NCI-H2171 (cell line): ENCODE results near the gene PTPRT.
"Not testable (repeated sequence)": the region's sequence is repeated elsewhere in the genome, so short reads cannot be mapped to it uniquely, and the experiment has no call there.

Experiments used
- DNase-seq: peaks from one replicate; lab custom pipeline; 2025; lab: John Stamatoyannopoulos, UW

The PTPRT gene

DNA sequence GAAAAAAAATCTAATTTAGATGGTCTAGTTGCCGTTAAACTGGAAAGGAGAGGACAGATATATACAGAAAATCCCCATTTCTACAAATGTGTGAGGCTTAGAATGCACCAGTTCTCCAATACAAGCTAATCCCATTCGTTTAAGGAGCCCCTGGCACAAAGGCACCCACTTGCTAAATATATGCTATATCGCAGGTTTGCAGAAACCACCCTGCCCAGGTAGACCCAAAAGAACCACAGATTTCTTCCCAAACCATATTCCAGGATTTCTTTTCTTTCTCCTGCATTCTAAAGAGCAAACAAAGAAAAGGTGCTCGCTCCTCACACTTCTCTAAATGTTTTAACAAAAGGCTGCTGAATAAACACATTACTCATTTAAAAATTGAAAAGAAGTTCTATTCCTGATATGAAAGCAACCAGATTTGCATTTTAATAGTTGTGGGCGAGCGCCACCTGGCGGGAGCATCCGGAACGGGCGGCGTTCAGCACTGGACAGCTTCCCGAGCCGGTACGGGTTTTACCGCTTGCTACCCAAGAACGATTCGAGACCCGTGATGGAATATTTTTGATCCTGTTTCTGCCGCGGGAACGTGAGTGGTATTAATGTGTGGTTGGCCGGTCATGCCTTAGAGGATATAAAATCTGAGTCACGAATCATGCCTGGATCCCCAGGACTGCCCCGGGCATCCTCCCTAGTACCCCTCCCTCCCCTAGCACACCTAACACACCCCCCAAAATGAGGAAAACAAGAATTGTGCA is 2.1 kb downstream of the PTPRT start:
- no peak for DNase-seq

DNA sequence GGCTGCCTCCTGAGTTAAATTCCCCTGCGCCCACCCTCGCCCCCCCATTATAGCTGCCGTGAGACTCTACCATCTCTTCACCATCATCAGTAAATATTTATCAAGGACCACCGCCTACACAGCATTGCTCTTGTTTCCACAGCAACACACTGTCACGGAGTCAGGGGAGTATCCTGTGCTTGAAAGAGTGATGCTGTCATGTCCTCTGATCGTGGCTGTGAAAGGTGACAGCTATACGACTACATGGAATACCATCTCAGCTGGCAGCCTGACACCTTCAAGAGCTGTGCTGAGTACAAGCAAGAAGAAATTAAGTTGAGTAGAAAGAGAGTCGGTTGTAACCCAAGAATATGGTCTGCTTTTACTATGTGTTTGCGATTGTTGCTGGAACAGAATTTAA is 3.4 kb downstream of the PTPRT start:
- no peak for DNase-seq

DNA sequence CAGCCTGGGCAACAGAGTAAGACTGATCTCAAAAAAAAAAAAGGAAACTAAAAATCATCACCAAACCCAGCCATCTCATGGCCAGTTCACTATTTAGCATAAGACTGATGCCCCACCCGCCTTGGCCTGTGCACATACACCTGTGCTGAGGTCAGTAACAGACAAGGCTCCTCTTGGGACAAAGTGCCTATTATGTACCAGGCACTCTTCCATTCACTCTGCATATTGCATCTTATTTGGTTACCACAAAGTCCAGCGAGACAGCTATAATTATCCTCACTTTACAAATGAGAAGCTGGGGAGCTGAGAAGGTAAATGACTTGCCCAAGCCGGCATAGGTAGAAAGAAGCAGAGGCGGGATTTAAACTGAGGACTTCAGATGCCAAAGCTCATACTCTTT is 3.8 kb downstream of the PTPRT start:
- no peak for DNase-seq

DNA sequence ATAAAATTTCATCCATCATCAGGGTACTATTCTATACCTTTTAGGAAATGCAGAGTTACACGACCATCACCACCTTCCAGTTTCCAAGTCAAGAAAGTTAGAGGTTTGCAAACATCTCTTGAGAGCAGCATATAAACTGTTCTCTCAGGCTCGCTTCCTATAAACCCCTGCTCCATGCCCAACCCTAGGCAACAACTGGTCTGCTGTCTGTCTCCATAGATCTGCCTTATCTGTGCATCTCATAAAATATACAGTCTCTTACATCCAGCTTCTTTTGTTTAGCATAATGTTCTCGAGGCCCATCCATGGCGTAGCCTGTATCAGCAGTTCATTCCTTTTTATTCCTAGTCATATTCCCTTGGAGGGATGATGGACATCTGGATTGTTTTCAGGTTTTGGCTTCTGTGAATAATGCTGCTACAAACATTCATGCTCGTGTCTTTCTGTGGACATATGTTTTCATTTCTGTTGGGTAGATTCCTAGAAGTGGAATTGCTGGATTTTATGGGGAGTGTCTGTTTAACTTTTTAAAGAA is 6.1 kb downstream of the PTPRT start:
- DNase-seq: no peak

DNA sequence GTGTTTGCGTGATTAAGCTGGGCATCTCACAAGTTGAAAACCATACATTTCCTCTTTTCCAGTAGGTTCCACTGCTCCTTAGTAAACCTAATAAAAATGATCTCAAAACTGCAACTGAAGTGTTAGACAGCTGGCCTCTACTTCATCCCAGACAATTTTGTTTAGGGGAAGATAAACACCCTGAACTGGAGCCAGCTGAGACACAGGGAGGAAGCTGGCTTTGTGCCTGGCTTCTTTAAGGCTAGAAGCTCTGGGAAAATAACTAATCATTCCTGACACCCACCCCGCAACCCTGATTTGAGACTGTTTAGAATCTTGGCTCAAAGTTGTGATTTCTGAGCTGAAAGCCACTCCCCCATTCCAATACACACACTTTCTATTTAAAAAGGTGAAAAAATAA is 11.6 kb downstream of the PTPRT start:
- DNase-seq: no peak

DNA sequence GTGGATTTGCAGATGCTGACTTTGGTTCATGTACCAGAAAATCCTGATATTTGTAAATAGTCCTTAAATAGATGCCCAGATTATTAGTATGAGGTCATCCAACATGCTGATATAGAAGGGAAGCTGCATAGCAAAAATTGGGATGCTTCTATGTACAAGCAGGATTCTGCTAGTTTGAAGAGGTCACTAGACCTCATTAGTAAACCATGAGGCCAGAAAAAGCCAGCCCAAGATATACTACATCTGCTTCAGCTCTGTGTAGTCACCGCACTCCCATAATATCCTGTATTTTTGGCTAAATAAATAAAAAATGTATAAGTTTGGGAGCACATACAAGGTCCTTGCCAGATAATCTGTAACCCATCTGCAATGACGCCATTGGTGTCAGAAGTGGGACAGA is 13.0 kb downstream of the PTPRT start:
- DNase-seq: no peak

DNA sequence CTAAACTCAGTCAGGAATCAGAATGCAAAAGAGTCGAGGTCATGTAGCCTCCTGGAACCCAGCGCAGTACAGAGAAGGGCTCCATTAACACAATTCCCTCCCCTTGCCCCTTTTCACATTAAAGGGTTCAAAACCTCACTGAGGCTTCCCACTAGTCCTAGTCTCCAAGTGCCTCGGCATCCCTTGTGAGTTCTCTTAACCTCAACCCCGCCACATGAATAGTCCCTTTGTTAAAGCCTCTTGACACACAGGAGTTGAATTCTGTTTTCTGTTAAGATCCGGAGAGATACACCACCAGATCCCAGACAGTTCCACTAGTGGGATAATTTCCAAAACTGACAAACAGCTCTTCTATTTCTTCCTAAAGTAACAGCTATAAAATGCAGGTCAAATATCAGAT is 17.8 kb downstream of the PTPRT start:
- no peak for DNase-seq

DNA sequence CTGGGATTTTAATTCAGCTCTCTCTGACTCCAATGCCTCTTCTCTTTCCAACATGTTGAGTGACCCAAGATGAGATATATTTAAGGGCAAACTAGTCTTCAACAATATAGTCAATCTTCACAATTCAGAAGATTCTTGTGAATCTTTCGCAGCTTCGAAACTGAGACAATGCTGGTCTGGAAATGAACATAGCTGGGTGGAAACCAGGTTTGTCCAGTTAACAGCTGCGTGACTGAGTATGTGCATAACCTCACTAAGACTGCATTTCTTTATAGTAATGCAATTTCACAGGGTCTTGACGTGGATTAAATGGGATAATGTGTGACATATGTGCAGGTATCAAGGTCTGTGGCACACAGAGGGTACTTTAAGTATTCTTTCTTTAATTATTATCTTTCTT is 18.9 kb downstream of the PTPRT start:
- no peak for DNase-seq

DNA sequence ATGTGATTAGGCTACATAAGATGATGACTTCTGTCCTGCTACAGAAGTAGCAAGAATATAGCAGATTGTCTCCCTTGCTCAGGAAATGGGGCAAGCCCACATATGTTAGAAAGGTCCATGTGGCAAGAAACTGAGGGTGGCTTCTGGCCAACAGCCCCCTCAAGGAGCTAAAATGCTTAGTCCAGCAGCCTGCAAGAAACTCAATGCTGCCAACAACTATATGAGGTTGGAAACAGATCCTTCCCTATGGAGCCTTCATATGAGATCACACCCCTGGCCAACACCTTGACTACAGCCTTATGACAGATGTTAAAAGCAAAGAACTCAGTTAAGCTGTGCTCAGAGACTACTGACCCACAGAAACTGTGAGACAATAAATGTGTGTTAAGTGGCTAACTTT is 22.1 kb downstream of the PTPRT start:
- no peak for DNase-seq

DNA sequence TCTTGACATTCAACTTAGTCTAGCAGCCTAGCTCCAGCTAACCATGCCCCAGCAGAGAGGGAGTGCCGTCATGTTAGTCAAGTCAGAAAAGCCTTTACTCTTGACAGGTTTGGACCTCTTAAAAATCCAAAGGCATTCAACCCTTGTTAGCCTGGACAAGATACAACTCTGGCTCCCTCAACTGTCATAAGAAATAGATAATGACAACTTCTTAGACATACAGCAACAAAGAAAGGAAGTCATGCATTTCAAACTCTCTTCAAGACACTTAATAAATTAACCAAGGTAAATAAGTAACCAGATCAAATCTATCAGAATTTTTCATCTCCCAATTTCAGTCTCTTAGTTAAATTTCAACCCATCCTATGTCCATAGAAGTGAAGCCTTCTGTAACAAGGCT is 22.7 kb downstream of the PTPRT start:
- DNase-seq: no peak

DNA sequence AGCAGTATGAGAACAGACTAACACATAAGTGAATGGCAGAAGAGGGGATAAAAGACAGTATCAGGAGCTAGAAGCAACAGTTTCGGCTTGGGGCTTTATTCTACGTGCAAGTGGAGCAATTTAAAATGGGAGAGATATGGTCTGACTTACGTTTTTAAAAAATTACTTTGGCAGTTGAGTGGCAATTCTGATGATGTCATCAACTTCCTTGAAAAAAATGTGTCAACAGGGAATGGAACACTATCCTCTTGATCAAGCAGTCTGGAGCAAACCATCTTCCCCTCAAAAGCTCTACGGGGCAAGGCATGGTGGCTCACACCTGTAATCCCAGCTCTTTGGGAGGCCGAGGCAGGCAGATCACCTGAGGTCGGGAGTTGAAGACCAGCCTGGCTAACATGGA is 24.1 kb downstream of the PTPRT start:
- DNase-seq: no peak

DNA sequence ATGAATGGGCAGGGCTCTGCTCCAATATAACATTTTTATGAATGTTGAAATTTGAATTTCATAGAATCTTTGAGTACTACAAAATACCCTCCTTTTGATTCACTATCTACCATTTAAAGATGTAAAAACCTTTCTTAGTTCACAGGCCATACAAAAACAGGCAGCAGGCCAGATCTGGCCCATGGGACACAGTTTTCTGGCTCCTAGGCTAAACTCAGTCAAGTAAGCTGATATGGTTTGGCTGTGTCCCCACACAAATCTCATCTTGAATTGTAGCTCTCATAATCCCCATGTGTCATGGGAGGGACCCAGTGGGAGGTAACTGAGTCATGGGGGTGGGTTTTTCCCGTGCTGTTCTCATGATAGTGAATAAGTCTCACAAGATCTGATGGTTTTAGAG is 25.0 kb downstream of the PTPRT start:
- DNase-seq: not testable (repeated sequence)

DNA sequence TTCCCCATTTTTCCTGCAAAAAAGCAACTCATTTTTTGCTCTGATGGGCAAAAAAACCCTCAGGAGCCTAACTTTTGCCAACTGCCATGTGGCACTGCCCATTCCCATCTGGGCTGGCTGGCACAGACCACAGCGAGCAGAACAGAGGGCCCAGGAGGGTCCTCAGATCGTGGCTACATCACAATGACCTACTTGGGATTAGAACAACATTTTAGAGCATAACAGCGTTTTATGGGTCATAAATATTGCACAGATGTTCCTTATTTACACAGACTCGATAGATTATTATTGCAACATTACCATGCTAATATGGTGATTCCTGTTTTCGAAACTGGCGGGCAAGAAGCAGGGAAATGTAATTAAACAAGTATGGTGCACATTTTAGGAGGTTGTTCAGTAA is 28.0 kb downstream of the PTPRT start:
- no peak for DNase-seq

DNA sequence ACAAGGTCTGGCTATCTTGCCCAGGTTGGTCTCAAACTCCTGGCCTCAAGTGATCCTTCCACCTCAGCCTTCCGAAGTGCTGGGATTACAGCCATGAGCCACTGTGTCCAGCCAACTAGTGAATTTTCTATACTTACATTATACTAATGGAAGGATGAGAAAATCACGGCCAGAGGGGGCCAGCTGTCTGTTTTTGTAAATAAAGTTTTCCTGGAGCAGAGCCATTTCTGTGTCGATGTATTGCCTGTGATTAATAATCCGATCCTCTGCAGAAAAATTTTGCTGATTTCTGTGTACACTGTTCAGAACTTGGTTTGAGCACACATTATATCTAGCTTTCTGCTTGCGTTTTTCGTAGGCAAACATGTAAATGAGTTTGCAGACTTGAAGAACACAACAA is 28.8 kb downstream of the PTPRT start:
- DNase-seq: no peak

DNA sequence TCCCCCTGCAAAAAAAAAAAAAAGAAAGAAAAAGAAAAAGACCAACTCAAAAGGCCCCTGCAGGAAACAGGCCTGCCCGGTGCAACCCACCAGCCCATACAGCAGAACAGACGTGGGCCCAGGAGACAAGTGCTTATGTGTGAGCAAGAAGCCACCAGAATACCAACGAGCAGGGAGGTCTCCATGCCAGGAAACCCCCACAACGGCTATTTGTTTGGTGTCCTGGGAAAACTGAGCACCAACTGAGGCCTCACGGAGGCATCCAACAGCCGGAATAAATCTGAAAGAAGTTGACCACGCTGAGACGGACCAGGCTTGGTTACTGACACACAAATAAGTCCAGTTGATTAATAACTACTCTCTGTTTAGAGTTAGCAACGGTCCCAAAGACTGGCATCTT is 29.7 kb downstream of the PTPRT start:
- DNase-seq: no peak

DNA sequence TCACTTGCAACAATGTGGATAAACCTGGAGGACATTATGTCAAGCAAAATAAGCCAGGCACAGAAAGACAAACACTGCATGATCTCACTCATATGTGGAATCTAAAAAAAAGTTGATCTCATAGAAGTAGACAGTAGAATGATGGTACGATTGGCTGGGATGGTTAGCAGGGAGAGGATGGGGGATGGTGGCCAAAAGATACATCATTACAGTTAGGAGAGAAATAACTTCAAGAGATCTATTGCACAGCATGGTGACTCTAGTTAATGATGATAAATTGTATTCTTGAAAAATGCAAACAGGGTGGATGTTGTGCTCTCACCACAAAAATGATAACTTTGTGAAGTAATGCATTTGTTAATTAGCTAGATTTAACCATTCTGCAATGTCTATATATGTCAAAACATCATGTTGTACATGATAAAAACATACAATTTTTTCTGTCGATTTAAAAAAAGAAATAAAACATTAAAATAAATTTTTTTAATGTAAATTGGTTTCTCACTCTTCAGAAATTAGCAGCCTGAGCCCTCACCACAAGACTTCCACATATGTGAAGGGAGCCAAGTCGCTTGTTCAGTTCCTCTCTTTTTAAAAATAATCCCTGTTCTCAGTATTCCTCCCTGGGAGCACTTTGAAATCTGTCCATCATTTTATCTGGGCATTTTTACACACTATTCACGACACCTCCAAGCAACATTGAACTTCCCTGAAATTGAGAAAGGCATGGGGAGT is 34.2 kb downstream of the PTPRT start:
- DNase-seq: no peak

DNA sequence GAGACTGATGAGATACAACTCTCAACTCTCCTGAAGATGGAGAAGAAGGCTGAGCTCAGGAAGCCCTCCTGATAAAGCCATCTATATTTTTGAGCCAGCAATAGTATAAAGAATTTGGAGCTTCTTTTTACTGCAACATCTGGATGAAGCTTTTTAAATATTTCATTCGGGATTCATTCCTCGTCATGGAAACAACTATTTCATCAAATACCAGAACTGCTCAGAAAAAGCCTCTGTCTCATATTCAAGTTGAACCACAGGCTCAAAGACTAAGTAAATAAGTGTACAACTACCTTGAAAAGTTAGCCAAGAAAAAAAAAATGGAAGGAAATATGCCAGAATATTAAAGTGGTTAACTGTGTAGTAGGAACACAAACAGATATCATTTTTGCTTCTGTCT is 37.8 kb downstream of the PTPRT start:
- DNase-seq: no peak

DNA sequence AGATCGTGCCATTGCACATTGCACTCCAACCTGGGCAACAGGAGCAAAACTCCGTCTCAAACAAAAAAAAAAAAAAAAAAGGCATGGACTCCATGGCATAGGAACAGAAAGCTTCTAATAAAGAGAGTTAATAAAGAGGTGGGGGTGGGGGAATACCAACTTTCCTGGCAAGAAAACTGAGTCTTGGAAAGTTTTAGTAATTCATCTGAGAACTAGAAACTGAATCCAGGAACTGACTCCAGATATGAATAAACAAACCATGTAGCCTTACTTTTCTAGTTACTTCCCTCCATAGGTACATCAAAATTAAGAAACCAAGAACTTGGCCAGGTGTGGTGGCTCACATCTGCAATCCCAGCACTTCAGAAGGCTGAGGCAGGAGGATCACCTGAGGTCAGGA is 38.5 kb downstream of the PTPRT start:
- DNase-seq: no peak

DNA sequence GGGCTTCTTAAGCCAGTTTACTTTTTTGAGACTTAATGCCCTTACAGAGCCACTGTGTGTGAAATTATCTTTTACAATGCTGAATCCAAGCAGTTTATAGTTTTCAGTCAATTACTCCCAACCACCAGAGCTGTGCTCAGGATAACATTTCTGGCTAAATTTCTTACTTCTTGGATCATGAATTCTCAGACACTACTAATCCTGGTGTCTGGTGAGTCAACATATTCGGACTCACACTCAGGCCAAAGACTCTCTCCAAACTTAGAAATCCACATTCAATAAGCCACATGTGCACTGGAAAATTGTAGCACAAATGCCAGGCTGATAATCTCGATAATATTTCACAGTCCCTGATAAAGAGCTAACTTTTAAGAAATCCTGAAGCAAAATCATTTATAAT is 49.0 kb downstream of the PTPRT start:
- DNase-seq: no peak

DNA sequence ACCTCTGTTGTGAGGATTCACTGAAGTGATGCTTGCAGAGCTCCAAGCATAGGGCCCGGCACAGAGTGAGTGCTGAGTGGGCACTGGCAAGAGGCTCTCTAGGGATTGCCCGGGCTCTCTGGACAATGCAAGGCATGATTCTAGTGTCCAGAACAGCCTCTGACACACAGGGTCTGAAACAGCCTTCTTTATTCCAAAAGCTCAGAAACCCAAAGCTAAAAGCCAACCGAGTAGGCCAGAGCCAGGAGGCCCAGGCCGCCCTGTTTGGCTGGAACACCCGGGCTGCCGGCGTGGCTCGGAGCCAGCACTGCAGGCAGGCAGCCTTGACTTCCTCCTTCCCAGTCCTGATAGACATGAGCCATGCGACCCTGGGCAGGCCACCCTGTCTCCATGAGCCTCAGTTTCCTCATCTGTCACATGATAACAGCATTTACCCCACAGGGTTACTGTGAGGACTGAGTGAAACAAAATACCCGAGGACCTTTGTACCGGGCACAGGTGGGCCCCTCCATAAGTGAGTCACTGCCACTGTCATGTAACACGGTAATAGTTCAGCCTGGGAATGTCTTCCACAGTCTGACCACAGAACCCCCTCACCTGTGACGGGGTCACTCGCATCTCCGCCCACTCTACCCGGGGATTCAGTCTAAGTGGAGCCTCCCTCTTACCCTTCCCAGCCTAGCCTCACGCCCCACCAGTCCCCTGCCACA is 51.5 kb downstream of the PTPRT start:
- no peak for DNase-seq

DNA sequence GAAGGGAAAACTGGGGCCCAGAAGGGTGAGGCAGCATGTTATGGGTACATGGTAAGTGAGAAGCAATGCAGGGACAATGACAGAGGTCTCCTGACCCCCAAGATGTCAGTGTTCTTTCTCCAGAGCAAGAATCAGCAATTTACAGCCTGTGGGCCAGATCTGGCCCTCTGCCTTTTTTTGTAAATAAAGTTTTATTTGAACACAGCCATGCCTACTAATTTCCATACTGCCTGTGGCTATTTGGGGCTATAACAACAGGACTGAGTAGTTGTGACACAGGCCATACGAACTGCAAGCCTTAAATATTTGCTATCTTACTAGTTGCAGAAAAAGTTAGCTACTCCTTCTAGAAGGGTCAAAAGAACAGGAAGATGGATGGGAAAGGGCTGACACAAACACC is 52.5 kb downstream of the PTPRT start:
- DNase-seq: no peak

DNA sequence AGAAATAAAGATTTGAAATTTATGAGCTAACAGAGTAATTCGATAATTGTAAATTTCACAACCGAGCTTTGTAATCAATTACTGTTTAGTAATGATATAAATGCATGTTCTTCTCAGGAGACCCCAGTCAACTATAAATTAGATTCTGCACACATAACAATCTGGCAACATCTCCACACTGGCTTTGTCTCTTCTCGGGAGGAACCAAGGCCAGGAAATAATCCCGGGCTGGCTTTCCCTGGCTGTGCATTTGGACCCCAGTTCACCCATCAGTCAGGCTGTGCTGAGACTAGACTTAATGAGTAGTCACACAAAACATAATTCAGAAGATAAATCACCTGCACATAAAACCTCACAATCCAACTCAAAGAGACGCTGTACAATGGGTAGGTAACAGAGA is 65.5 kb downstream of the PTPRT start:
- no peak for DNase-seq

DNA sequence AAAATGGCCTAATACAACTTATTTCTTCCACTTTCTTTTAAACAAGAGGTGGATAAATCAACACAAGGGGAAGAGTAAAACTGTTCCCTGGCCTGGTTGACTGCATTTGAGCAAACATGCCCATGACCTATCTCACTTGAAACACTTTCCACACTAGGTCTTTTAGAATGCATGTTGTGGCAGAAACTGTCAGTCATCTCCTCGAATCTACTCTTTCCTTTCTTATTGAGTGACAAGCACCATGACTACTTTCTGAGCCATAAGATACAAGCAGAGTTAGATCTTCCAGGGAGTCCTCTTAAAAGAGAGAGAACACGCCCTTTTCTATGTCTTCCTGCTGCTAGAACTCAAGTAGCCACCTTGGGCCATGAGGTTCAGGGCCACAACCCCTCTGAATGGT is 66.5 kb downstream of the PTPRT start:
- no peak for DNase-seq
